NK-92 (cell line): ENCODE measurements around the gene USP24.
"Not testable (repeated sequence)": the region's sequence is repeated elsewhere in the genome, so short reads cannot be mapped to it uniquely, and the experiment has no call there.

Source experiments
- DNase-seq: peaks from one replicate; lab custom pipeline; 2025; ENCODE audit not compliant: unreplicated experiment; lab: John Stamatoyannopoulos, UW

The USP24 gene

DNA sequence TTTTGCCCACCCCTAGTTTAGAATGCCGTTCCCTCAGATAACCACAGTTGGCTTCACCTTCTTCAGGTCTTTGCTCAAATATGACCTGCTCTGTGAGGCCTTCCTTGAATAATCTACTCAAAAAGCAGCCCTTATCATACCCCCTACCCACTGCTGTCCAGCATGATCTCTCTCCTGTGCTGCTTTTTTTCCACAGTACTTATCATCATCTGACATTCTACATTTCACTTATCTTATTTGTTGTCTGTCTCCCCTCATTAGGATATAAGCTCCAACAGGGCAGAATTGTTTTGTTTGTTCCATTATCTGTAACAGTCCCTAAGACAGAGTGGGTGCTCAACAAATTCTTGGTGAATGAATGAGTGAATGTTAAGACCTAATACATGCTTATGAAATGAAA is 18.1 kb downstream of the USP24 start:
- DNase-seq = no peak

DNA sequence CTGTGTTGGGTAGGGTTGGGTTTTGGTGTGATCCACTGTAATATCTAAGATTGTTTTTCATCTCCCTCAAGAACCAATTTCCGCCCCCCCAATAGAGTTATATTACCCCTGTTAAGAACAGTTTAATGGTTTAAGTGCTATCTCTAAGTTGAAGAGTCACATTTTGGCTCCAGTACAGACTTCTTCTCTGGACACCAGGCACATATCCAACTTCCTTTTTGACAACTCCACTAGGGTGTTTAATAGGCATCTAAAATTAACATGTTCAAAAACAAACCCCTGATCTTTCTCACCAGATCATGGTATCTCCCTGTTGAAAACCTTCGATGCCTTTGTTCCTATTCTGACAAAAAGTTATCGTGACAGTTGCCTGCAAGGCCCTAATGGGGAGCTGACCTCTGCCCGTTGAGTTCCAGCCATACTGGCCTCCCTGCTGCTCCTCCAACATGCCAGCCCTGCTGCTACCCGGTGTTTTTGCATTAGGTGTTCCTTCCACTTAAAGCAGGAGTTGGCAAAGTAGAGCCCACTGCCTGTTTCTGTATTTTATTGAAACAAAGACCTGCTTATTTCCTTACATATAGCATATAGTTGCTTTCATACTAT is 18.6 kb downstream of the USP24 start:
- no peak for DNase-seq

DNA sequence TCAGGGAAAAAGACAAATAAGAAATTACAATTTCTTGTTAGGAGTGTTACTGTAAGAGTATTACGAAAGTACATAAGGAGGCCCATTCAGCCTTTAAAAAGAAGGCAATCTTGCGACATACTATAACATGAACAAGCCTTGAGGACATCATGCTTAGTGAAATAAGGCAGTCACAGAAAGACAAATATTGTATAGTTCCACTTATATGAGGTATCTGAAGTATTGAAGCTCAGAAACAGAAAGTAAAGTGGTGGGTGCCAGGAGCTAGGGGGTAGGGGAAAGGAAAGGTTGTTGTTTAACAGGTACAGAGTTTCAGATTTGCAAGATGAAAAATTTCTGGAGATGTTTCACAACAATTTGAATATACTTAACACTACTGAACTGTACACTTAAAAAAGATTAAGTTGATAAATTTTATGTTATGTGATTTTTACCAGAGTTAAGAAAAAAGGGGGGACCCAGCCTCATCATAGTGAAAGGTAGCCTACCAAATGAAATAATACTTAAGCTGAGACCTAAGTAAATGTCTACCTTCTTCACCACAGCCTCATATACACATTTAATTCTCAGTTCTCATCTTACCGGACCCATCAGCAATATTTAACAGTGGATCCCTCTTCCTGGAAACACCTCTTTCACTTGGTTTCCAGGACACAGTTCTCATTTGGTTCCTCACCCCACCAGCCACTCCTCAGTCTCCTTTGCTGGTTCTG is 19.5 kb downstream of the USP24 start:
- DNase-seq = no peak

DNA sequence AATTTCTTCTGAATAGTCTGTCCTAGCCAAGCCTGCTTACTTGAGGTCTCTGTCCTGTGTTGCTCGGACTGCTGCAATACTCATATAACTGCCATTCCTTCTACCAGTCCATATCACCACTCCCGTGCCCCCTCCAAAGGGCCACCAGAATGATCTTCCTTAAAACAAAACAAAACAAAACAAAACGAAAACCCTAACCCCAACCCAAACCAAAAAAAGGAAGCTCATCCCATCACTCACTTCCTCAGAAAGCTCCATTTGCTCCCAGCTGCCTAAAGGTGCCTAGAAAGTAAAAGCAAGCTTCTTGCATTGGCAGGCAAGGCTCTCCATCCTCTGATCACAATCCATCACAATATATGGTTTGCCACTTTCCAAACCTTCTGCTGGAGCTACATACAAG is 20.3 kb downstream of the USP24 start:
- no peak for DNase-seq

DNA sequence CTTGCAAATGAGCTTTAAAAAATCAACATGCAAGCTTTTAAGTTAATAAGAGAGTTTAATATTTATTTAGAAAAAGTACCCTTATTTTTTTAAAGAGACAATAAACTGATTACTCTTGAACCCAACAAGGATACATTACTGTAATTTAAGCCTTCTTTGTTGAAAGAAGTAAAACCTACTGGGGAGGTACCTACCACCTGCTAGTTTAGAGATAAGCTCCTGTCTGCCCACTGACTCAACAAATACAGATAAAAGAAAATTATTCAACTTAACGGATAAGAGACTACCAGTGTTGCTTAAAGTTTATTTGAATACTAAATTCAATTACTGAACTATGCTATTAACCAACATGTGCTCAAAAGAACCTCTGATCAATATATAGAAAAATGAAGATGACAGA is 23.1 kb downstream of the USP24 start:
- DNase-seq = no peak

DNA sequence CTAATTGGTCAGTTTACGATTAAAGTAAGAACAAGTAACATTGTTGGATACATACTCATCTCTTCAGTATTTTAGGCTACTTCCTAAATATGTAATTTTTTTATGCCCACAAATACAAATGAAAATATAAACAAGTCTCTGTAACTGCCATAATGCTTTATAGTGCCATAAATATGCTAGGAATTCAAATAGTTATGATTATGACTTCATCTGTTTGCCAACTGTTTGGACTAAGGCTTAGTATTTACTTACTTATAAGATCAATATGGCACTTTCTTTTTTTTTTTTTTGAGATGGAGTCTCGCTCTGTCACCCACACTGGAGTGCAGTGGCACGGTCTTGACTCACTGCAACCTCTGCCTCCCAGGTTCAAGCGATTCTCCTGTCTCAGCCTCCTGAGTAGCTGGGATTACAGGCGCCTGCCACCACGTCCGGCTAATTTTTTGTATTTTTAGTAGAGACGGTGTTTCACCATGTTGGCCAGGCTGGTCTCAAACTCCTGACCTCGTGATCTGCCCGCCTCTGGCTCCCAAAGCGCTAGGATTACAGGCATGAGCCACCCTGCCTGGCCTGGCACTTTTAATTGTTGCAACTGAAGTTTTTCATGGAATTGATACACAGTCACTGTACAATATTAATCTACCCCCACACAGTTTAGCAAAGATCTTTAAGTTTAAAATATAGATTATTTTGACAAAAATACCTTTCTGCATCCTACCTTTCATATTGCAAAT is 23.8 kb downstream of the USP24 start:
- DNase-seq = not testable (repeated sequence)

DNA sequence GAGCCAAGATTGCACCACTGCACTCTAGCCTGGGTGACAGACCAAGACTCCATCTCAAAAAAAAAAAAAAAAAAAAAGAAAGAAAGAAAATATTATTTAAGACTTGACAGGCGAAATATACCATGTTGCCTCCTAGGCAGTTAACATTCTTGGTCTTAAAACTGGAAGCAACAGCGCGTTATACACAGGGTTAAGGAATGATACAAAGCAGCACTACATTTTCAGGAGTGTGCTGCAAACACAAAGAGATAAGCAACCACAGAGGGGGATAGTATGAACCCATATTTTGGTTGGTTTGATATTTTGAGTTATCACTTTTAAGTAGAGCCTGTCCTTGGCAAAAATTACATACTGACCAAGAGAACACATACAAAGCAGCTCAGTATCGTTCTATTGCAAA is 25.1 kb downstream of the USP24 start:
- DNase-seq = no peak

DNA sequence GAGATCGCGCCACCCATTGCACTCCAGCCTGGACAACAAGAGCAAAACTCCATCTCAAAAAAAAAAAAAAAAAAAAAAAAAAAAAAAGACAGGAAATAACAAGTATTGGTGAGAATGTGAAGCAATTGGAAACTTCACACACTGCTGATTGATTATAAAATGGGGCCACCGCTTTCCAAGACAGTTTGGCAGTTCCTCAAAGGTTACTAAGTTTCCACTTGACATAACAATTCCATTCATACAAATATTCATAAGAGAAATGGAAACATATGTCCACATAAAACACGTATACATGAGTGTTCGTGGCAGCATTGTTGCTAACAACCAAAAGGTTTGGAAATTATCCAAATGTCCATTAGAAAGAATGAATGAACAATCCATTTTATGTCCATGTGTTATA is 26.3 kb downstream of the USP24 start:
- no peak for DNase-seq

DNA sequence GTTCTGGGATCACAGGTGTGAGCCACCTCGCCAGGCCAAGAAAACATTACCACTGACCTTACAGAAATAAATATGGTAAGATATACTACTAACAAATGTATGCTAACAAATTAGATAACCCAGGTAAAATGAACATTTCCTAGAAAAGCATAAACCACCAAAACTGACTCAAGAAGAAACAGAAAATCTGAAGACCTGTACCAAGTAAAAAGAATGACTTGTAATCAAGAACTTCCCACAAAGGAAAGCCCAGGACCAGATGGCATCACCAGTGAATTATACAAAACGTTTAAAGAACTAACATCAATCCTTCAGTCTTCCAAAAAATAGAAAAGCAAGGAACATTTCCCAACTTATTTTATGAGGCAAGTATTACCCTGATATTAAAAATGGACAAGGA is 29.3 kb downstream of the USP24 start:
- DNase-seq = no peak

DNA sequence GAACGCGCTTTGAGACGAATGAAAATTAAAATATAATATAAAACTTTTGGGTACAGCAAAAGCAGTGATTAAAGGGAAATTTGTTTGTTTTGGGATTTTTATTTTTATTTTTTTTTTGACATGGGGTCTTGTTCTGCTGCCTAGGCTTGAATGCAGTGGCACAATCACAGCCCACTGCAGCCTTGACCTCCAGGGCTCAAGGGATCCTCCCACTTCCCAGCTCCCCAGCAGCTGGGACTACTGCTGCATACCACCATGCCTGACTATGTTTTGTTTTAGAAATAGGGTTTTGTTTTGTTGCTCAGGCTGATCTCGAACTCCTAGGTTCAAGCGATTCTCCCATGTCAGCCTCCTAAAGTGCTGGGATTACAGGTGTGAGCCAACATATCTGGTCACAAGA is 30.3 kb downstream of the USP24 start:
- DNase-seq = no peak

DNA sequence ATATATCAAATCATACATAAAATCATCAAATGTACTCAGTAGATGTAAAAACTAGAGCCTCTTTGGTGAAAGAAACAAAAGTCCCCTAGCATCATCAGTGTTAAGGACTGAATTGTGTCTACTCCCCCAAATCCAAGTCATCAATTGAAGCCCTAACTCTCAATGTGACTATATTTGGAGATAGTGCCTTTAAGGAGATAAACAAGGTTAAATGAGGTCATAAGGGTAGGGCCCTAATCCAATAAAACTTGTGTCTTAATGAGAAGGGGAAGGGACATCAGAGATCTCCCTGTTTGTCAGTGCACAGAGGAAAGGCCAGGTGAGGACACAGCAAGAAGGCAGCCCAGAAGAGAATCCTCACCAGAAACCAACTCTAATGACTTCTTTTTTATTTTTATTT is 33.5 kb downstream of the USP24 start:
- no peak for DNase-seq

DNA sequence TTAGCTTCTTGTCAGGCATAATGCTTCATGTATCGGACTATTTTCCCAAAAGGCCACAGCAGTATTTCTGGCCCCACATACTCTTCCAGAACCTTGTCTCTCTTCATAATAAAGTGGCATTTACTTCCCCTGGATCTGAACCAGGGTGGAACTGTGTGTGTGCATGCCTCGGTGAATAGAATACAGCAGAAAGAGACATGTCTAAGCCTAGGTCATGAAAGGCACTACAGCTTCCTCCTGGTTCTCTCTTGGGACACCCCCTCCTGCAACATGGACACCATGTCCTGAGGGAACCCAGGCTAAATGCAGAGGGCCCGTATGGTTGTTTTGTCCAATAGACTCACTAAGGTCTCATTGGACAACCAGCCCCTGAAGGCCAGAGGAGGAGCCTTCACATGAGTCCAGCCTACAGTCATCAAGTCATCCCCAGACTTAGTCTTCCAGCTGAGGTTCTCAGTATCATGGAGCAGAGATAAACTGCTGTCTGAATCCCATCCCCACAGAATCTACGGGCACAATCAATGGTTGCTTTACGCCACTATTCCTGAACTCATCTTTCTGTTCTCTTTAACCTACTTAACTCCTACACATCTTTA is 35.0 kb downstream of the USP24 start:
- DNase-seq = no peak

DNA sequence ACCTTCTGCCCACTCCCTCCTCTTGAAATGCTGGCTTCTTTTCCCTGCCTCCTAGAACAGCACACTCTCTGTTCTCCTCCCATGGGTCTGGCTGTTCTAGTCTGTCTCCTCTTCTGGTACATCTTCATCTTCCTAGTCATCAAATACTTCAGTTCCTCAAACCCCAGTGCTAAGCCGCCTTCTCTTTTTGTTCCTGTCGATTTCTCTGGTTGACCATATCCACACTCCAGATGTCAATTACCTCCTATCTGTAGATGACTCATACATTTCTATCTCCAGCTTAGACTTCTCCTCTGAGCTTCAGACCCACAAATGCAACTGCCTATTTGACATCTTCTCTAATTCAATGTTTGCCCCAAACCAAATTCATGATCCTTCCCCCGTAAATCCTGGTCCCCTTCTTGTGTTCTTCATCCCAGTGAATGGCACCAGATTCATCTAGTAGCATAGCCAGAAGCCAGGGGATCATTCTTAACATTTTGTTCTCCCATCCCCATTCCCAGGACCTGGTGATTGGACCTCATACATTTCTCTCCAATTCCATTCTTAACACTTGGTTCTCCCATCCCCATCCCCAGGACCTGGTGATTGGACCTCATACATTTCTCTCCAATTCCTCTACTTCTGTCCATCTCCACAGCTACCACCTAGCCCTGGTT is 35.9 kb downstream of the USP24 start:
- DNase-seq = no peak

DNA sequence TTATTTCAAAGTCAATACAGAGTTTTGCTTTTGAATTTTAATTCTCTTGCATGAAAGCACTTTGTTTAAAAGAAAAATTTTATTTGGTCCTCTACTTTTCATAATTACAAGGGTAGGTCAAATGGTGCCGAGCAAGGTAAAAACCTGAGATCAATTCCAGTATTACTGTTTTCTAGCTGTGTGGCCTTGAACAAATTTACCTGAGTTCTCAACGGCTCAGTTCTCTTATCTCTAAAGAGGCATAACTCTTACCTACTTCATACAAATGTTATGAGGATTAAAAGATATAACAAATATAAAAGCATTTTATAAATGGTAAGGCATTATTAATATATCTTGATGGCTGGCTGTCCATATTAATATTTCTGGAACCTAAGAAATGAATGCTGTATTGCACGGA is 42.5 kb downstream of the USP24 start:
- DNase-seq = no peak

DNA sequence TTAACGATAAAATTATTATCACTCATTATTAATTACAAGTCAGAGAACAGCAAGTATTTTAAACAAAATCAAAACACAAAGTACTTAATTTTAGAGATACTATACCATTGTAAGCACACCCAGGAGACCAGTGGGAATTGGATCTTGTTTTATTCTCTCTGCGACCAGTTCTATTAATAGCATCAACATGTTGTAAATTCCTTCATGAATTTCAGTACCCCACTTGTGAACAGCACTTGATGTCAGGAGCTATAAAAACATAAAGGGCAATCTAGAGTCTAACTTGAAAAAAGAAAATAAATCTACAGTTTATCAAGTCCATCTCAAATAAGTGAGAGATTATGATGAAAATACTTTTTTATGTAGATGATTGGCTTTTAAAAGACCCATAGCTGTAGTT is 42.9 kb downstream of the USP24 start:
- DNase-seq = no peak

DNA sequence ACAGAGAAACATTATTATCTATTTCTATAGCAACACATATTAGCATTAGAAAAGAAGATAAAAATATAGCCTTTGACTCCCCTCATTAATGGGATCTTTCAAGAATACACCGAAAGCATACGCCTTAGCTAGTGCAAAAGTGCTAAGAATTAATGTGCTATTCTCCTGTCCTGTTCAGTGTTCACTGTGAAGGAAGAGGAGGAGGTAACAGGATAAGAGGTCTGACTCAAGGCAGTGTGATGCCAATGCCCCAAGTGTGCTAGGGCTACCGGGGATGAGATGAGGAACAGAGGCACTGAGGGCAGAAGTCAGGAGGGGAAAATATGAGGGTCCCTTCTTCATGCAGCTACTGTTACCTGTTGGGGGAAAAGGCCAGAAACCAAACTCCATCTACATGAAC is 43.5 kb downstream of the USP24 start:
- no peak for DNase-seq

DNA sequence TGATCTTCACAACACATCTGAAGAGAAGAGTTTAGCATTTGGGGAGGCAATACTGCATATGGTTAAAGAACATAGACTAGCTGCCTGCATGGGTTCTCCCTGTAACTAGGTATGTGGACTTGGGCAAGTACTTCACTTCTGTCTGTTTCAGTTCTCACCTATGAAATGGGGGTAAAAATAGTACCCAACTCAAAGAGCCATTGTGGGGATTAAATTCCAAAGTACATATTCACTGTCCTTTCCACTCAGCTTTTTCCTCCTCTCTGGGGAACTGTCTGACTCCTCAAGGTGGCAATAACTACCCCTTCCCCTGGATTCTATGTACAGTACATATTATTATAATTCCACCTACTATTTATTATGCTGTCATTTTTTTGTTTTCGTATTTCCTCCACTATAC is 44.7 kb downstream of the USP24 start:
- DNase-seq = no peak

DNA sequence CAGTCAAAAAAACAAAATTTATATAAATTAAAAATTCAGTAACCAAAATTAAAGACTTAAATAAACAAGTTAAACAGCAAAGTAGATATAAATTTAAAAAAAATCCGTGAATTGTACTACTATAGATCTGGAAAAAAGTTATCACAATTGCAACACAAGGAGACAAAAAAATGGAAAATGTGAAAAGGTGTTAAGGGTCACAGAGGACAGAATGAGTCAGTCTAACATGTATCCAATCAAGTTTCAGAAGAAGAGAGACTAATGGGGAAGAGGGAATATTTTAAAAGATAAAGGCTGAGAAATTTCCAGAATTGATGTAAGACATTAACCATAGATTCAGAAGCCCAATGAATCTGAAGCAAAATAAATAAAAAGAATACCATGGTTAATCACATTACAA is 46.0 kb downstream of the USP24 start:
- no peak for DNase-seq

DNA sequence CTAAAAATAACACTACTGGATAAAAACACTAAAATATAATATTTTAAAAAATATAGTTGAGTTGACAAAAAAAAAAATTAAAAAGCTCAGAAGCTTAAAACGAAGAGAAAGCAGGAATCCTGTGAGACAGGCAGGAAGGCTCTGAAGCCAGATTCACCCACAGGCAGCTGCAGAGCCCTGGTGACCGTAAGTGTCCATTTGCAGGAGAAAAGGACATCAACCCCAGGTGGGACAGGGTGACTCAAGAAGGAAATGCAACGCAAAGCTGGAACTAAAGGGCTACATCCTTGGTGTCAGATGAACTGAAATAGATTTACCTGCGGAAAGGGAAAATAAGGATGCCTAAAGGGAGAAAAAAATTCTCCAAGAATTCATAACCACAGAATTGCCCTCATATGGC is 46.8 kb downstream of the USP24 start:
- DNase-seq = no peak

DNA sequence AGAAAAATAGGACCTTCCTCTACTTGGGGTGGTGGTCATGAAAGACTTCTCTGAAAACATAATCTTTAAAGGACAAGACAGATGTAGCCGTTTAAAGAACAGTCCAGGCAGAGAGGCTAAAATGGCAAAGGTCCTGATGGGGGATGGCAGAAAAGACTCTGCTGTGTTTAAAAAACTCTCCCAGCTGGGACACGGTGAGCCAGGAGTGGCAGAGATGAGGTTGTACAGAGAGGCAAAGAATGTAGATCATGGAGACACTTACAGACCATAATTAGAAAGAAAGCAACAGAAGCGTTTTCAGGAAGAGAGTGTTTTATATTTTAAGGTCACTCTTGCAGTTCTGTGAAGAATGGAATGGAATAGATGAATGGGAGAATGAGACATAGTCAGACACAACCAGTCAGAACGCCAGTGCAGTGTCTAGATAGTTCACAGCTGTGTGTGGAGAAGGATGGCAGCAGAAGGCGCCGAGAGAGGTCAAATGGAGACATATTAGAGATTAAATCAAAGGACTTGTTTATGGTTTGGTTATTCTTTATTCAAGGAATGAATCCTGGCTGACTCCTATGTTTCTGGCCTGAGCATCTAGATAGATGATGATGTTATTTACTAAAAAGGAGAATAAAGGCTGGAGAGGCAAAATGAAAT is 47.8 kb downstream of the USP24 start:
- no peak for DNase-seq

DNA sequence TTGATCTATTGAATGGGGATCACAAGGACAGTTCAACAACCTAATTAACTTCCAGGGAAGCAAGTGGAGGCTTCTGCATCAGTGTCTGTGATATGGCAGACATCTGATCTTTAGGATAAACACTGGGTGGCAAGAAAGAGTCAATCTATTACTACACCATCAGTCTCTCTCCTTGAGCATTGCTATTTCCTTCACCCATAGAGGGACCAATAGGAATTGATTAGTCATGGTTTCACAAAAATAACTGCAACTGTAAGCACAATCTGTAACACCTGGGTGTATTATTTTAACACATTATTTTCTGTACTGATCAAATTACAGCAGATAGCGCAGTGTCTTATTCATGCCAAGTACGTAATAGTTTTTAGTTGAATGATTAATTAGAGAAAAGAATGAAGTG is 50.3 kb downstream of the USP24 start:
- DNase-seq = no peak
